Measurements from ENCODE around the gene TTC3.

GRCh38 chr21:37072988-37073416 is at the start of gene TTC3, which contains the start of gene PIGP:
- TF ChIP-seq CTCF (tag by site-specific recombination; IDR thresholded peaks at IDR 0.05), result no peak
- peak; percentile 76 for TF ChIP-seq PATZ1 (tag by site-specific recombination; IDR thresholded peaks at IDR 0.05)
- no peak for TF ChIP-seq REST (tag by site-specific recombination; IDR thresholded peaks at IDR 0.05)
- TF ChIP-seq ZNF626 (tag by site-specific recombination; IDR thresholded peaks at IDR 0.05), result no peak
- TF ChIP-seq KLF1 (tag by site-specific recombination; IDR thresholded peaks at IDR 0.05), result no peak
- TF ChIP-seq BCL11A (tag by site-specific recombination; IDR thresholded peaks at IDR 0.05; ENCODE audit: low read depth), result no peak
- TF ChIP-seq ATF2 (tag by site-specific recombination; IDR thresholded peaks at IDR 0.05; ENCODE audit: low read depth), result no peak
- no peak for TF ChIP-seq TCF7L2 (IDR thresholded peaks at IDR 0.05; ENCODE audit: borderline replicate concordance, low read depth, low read length)
- TF ChIP-seq ZNF629 (tag by site-specific recombination; IDR thresholded peaks at IDR 0.05), result no peak
- TF ChIP-seq ZNF214 (tag by site-specific recombination; IDR thresholded peaks at IDR 0.05; ENCODE audit: borderline replicate concordance), result no peak
- TF ChIP-seq GLIS1 (tag by site-specific recombination; IDR thresholded peaks at IDR 0.05), result no peak; the same call in 1 of the 2 replicates
- TF ChIP-seq ZBTB6 (tag by site-specific recombination; IDR thresholded peaks at IDR 0.05), result no peak
- no peak; the same call in 1 of the 2 replicates for TF ChIP-seq YY1 (tag by site-specific recombination; IDR thresholded peaks at IDR 0.05)
